Hepatocyte (in vitro differentiated cells): ENCODE data around the gene SPATS1. TPM values are rescaled to one million over a fixed set of nuclear protein-coding genes. Genes with fewer than 3 reads are reported as not detected.

Experiments used
- DNase-seq: peaks from one replicate; pipeline ENCODE4 v3.0.0-alpha.2; 2016; ENCODE audit warnings: low spot score
- H2AFZ ChIP-seq: fragments of 200-600 bp; sonication (generic); 2 replicates; pipeline ENCODE4 v1.6.0; 2016; ENCODE audit warnings: antibody characterized with exemption, mild to moderate bottlenecking
- H3K27ac ChIP-seq: fragments of 200-600 bp; sonication (generic); 2 replicates; pipeline ENCODE4 v1.5.1; 2016; ENCODE audit warnings: mild to moderate bottlenecking
- H3K27me3 ChIP-seq: fragments of 200-600 bp; sonication (generic); 2 replicates; pipeline ENCODE4 v1.6.1; 2016
- H3K36me3 ChIP-seq: fragments of 200-600 bp; sonication (generic); replicated peaks from 2 replicates; pipeline ENCODE4 v1.5.1; 2016; ENCODE audit warnings: low read depth; ENCODE audit not compliant: insufficient read depth
- H3K4me1 ChIP-seq: fragments of 200-600 bp; sonication (generic); 2 replicates; pipeline ENCODE4 v1.5.1; 2016; ENCODE audit warnings: mild to moderate bottlenecking, moderate library complexity; ENCODE audit not compliant: insufficient read depth
- H3K4me2 ChIP-seq: fragments of 200-600 bp; sonication (generic); 2 replicates; pipeline ENCODE4 v1.6.0; 2016
- H3K4me3 ChIP-seq: fragments of 200-600 bp; sonication (generic); 2 replicates; pipeline ENCODE4 v1.5.1; 2016; ENCODE audit warnings: mild to moderate bottlenecking
- H3K79me2 ChIP-seq: fragments of 200-600 bp; sonication (generic); 2 replicates; pipeline ENCODE4 v1.6.0; 2017; ENCODE audit warnings: mild to moderate bottlenecking
- H3K9me2 ChIP-seq: fragments of 200-600 bp; sonication (generic); replicated peaks from 2 replicates; pipeline ENCODE4 v1.6.0; 2017; ENCODE audit warnings: mild to moderate bottlenecking; ENCODE audit not compliant: insufficient read depth
- H3K9me3 ChIP-seq: fragments of 200-600 bp; sonication (generic); 2 replicates; pipeline ENCODE4 v1.5.1; 2016; ENCODE audit warnings: low read depth, mild to moderate bottlenecking
- H4K20me1 ChIP-seq: fragments of 200-600 bp; sonication (generic); 2 replicates; pipeline ENCODE4 v1.6.0; 2016; ENCODE audit warnings: mild to moderate bottlenecking; ENCODE audit not compliant: insufficient read depth, poor library complexity, severe bottlenecking
- EZH2 ChIP-seq: fragments of 200-600 bp; sonication (generic); IDR thresholded peaks from 2 replicates; pipeline ENCODE4 v1.6.1; 2016; ENCODE audit warnings: antibody characterized with exemption, mild to moderate bottlenecking, borderline replicate concordance
- EZH2phosphoT487 ChIP-seq: fragments of 200-600 bp; sonication (generic); IDR thresholded peaks from one replicate; pipeline ENCODE4 v1.6.1; 2018; ENCODE audit warnings: antibody characterized with exemption, mild to moderate bottlenecking, low read depth, moderate library complexity; ENCODE audit not compliant: unreplicated experiment, severe bottlenecking
- WGBS: methylation state at CpG from one replicate; pipeline ENCODE4 v1.1.6; 2016; ENCODE audit warnings: low lambda C conversion rate; ENCODE audit errors: missing lambda C conversion rate; 5-methylcytosine and 5-hydroxymethylcytosine counted together
- polyA plus RNA-seq: library from polyadenylated mRNA; unstranded; fragments of >200 nt; fragmentation: Nextera tagmentation; extraction: Ambion mirVana; gene quantifications from 2 replicates; pipeline ENCODE4 v1.2.1, GENCODE V29; 2016
- total RNA-seq: library from RNA; depleted of rRNA; stranded (reverse); fragments of >200 nt; gene quantifications from 2 replicates; pipeline ENCODE4 v1.2.3, GENCODE V29; 2014
- TF ChIP-seq, protein P1 (sequence below): fragments of 200-600 bp; sonication (generic); IDR thresholded peaks from 2 replicates; pipeline ENCODE4 v1.5.1; 2016; ENCODE audit warnings: antibody characterized with exemption, mild to moderate bottlenecking; ENCODE audit not compliant: poor library complexity

Gene SPATS1
- total and polyA plus RNA-seq, 2 experiments from 2014 or later: not detected

DNA sequence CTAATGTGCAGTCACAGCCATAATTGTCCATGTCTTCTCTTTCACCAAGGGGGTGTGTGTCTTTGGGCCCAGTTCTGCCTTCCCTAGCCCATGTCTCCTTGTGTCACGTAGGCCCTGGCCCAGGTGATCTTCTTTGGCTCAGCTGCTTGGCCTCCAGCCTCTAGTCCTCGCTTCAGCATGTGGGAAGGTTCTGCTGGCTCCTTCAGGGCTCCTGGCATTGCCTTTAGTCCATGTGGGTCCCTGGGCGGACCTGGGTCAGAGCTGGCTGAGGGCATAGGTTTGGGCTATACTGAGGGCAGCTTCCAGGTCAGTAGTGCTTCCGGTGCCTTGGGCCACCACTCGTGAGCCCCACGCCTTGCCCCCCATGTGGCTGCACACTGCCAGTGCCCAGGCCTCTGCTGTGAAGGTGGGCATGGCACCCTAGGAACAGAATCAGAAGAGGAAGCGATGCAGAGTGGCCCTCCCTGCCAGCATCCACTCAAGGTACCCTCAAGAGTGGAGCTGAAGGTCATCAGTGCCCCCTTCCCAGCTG lies 42.1 kb upstream of the SPATS1 start:
- Histone ChIP-seq H3K4me2 (no peak overlapping the region), H3K79me2 (no peaks in the 10 kb centered on the region), H4K20me1 (no peaks in the 10 kb centered on the region), H3K9me3 (no peaks in the 10 kb centered on the region), H3K36me3 (no peaks in the 10 kb centered on the region), H3K4me1 (peaks cover 3% of the 10 kb centered on the region), H3K27ac (no peak overlapping the region), H3K4me3 (no peak overlapping the region), H3K9me2 (no peaks in the 10 kb centered on the region), H3K27me3 (peaks cover 37% of the 10 kb centered on the region), H2AFZ (no peak overlapping the region)
- no peak for DNase-seq
- WGBS: 79% methylated on average over 7 of the region's 7 CpGs
- TF ChIP-seq, protein P1, sequence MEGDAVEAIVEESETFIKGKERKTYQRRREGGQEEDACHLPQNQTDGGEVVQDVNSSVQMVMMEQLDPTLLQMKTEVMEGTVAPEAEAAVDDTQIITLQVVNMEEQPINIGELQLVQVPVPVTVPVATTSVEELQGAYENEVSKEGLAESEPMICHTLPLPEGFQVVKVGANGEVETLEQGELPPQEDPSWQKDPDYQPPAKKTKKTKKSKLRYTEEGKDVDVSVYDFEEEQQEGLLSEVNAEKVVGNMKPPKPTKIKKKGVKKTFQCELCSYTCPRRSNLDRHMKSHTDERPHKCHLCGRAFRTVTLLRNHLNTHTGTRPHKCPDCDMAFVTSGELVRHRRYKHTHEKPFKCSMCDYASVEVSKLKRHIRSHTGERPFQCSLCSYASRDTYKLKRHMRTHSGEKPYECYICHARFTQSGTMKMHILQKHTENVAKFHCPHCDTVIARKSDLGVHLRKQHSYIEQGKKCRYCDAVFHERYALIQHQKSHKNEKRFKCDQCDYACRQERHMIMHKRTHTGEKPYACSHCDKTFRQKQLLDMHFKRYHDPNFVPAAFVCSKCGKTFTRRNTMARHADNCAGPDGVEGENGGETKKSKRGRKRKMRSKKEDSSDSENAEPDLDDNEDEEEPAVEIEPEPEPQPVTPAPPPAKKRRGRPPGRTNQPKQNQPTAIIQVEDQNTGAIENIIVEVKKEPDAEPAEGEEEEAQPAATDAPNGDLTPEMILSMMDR: no peak
- TF ChIP-seq EZH2phosphoT487 (no peak), EZH2 (no peak)

DNA sequence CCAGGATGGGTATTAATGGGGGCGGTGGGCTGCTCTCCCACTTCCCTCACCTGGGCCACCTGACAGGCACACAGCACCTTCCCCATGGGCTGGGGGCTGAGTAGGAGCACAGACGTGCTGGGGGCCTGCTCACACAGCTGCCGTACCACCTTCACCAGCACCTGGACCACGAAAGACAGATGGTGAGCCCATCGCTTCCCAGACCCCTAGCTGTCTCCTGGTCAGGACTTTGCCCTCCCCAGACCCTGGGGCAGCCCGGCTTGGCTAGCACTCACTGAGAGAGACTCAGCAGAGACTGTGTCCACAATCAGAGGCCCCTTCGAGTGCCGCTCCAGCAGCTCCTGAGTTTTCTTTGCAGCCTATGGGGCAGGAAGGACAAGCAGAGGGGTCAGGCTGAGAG lies 41.3 kb upstream of the SPATS1 start:
- H3K9me2 ChIP-seq: no peaks in the 10 kb centered on the region
- TF ChIP-seq, protein P1: no peak
- no peak for TF ChIP-seq EZH2phosphoT487
- no peak for TF ChIP-seq EZH2

DNA sequence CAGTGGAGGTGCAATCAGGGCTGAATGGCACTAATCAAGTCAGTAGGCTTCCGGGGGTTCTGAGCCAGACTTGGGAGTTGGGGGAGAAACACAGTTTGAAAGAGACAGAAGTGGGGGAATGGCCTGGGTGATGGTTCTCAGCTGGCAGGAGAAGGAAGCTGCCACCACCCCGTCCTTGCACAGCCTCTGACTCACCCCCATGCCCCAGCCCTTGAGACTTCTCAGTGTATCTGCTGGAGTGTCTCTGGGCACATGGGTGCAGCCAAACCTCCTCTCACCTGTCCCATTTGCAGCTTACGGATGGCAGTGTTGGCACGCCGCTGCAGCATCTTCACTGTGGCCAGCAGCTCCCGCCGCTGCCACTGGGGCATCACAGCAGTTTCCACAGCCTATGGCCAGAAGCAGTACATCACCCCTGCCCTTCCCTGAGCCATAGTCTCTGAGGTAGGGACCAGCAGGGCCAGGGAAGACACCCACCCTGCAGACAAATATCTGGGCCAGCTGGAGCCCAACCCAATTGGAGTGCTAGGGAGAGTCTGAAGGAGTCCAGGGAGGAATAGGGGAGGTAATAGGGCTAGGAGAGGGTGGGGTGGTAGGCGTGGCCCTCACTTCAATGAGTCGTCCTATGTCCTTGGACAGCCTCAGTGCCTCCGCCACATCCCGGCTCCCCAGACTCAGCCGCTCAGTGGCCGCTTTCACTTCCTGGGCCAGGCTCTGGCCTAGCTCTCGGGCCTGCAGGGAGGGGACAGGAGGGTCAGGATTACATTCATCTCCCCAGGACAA lies 40.5 kb upstream of the SPATS1 start:
- Histone ChIP-seq H2AFZ (no peak overlapping the region), H3K27ac (no peak overlapping the region), H3K4me2 (no peak overlapping the region), H3K36me3 (no peaks in the 10 kb centered on the region), H3K79me2 (no peaks in the 10 kb centered on the region), H3K4me3 (no peak overlapping the region), H3K9me3 (no peaks in the 10 kb centered on the region), H3K4me1 (peaks cover 3% of the 10 kb centered on the region), H3K27me3 (peaks cover 21% of the 10 kb centered on the region), H3K9me2 (no peaks in the 10 kb centered on the region), H4K20me1 (no peaks in the 10 kb centered on the region)
- TF ChIP-seq EZH2: no peak
- no peak for TF ChIP-seq EZH2phosphoT487
- TF ChIP-seq, protein P1: no peak
- DNase-seq: no peak
- WGBS: 96% methylated on average over 14 of the region's 14 CpGs

More for the DNA sequence above, 41.3 kb upstream of the SPATS1 start:
- H2AFZ ChIP-seq: no peak overlapping the region
- H3K4me3 ChIP-seq: no peak overlapping the region
- H3K4me2 ChIP-seq: no peak overlapping the region
- no peak overlapping the region for H3K27ac ChIP-seq
- peaks cover 3% of the 10 kb centered on the region for H3K4me1 ChIP-seq
- H3K27me3 ChIP-seq: peaks cover 30% of the 10 kb centered on the region
- H4K20me1 ChIP-seq: no peaks in the 10 kb centered on the region
- DNase-seq: no peak
- 95% methylated on average over 8 of the region's 8 CpGs for WGBS
- H3K79me2 ChIP-seq: no peaks in the 10 kb centered on the region
- no peaks in the 10 kb centered on the region for H3K9me3 ChIP-seq
- no peaks in the 10 kb centered on the region for H3K36me3 ChIP-seq
